SJSA1 (cell line): ENCODE results near the gene SKIL. TPM values are rescaled to one million over a fixed set of nuclear protein-coding genes. Genes with fewer than 3 reads are reported as not detected.
A peak's percentile ranks its signal among the peaks of the same experiment; 100 is the strongest.

Source experiments
- DNase-seq, 2 experiments: peaks; one replicate each; pipeline ENCODE4 v3.0.0-alpha.2; 2015 to 2020; ENCODE audit warnings: low spot score in 2 of 2, low read depth in 1 of 2
- H3K27ac ChIP-seq: fragments of 250-450 bp; sonication (Bioruptor Pico); 2 replicates; pipeline ENCODE4 v1.5.1; 2020; ENCODE audit warnings: mild to moderate bottlenecking, moderate library complexity
- H3K27me3 ChIP-seq: fragments of 250-450 bp; sonication (Bioruptor Pico); replicated peaks from 2 replicates; pipeline ENCODE4 v1.5.1; 2020; ENCODE audit warnings: mild to moderate bottlenecking, moderate library complexity
- H3K36me3 ChIP-seq: fragments of 250-450 bp; sonication (Bioruptor Pico); 2 replicates; pipeline ENCODE4 v1.5.1; 2020; ENCODE audit warnings: mild to moderate bottlenecking
- H3K4me1 ChIP-seq: fragments of 250-450 bp; sonication (Bioruptor Pico); replicated peaks from 2 replicates; pipeline ENCODE4 v1.6.1; 2021; ENCODE audit warnings: mild to moderate bottlenecking
- H3K4me3 ChIP-seq: fragments of 250-450 bp; sonication (Bioruptor Pico); 2 replicates; pipeline ENCODE4 v1.5.1; 2020; ENCODE audit warnings: mild to moderate bottlenecking
- H3K9me3 ChIP-seq: fragments of 250-450 bp; sonication (Bioruptor Pico); replicated peaks from 2 replicates; pipeline ENCODE4 v1.5.1; 2020; ENCODE audit warnings: mild to moderate bottlenecking
- total RNA-seq: library from RNA; depleted of rRNA; stranded (reverse); fragments of >200 nt; shearing (Covaris generic); gene quantifications from 2 replicates; pipeline ENCODE4 v1.2.3, GENCODE V29; 2014

Gene SKIL
- total RNA-seq, 1 experiment from 2014 or later, result 51.5 TPM

GRCh38 chr3:170397685-170398084, 40.2 kb downstream of the SKIL start:
- Histone ChIP-seq H3K4me3 (no peak overlapping the region), H3K27ac (no peak overlapping the region), H3K27me3 (no peaks in the 10 kb centered on the region), H3K36me3 (peaks cover 30% of the 10 kb centered on the region), H3K4me1 (no peaks in the 10 kb centered on the region), H3K9me3 (no peaks in the 10 kb centered on the region)
- DNase-seq, result no peak

GRCh38 chr3:170405101-170405500, 47.6 kb downstream of the SKIL start:
- no peak overlapping the region for H3K27ac ChIP-seq
- no peaks in the 10 kb centered on the region for H3K4me1 ChIP-seq
- no peak overlapping the region for H3K4me3 ChIP-seq
- no peak for DNase-seq
- H3K9me3 ChIP-seq, result no peaks in the 10 kb centered on the region
- H3K27me3 ChIP-seq, result no peaks in the 10 kb centered on the region
- H3K36me3 ChIP-seq, result no peaks in the 10 kb centered on the region

- Histone ChIP-seq H3K27ac (no peak overlapping the region), H3K4me1 (peaks cover 12% of the 10 kb centered on the region), H3K9me3 (no peaks in the 10 kb centered on the region), H3K27me3 (no peaks in the 10 kb centered on the region), H3K4me3 (no peak overlapping the region), H3K36me3 (no peaks in the 10 kb centered on the region)
- DNase-seq, result peak in 1 of 2 experiments; percentile 18
These were observed 53.0 kb downstream of the SKIL start for GRCh38 chr3:170410428-170411029.

GRCh38 chr3:170413291-170413690, 55.8 kb downstream of the SKIL start:
- Histone ChIP-seq H3K4me1 (peaks cover 12% of the 10 kb centered on the region), H3K27ac (no peak overlapping the region), H3K27me3 (no peaks in the 10 kb centered on the region), H3K9me3 (no peaks in the 10 kb centered on the region), H3K36me3 (no peaks in the 10 kb centered on the region), H3K4me3 (no peak overlapping the region)
- no peak for DNase-seq

- peaks cover 12% of the 10 kb centered on the region for H3K4me1 ChIP-seq
- H3K27me3 ChIP-seq, result no peaks in the 10 kb centered on the region
- no peaks in the 10 kb centered on the region for H3K9me3 ChIP-seq
- H3K4me3 ChIP-seq, result no peak overlapping the region
- peak; percentile 52 to 81 for DNase-seq
- H3K27ac ChIP-seq, result peak overlapping the region; percentile 12; the same call in 1 of the 2 replicates
- no peaks in the 10 kb centered on the region for H3K36me3 ChIP-seq
These were observed 56.7 kb downstream of the SKIL start for GRCh38 chr3:170414202-170414663.

GRCh38 chr3:170417090-170417489, 59.6 kb downstream of the SKIL start:
- Histone ChIP-seq H3K9me3 (no peaks in the 10 kb centered on the region), H3K4me3 (no peak overlapping the region), H3K27me3 (no peaks in the 10 kb centered on the region), H3K4me1 (peaks cover 12% of the 10 kb centered on the region), H3K36me3 (no peaks in the 10 kb centered on the region), H3K27ac (no peak overlapping the region)
- no peak for DNase-seq

GRCh38 chr3:170418422-170419398, 61.2 kb downstream of the SKIL start, which contains the start of gene CLDN11:
TSS of gene CLDN11 (plus strand) at chr3:170418868. CDS start at chr3:170419067, 199 bp downstream.
- Histone ChIP-seq H3K27ac (no peak within 1 kb of the TSS), H3K9me3 (no peaks in the 10 kb centered on the region), H3K4me3 (peak within 1 kb of the TSS; percentile 28), H3K4me1 (peaks cover 10% of the 10 kb centered on the region), H3K27me3 (no peaks in the 10 kb centered on the region), H3K36me3 (no peaks in the 10 kb centered on the region)
- no peak for DNase-seq

- Histone ChIP-seq H3K4me3 (no peak overlapping the region), H3K36me3 (no peaks in the 10 kb centered on the region), H3K9me3 (no peaks in the 10 kb centered on the region), H3K27me3 (no peaks in the 10 kb centered on the region), H3K4me1 (peaks cover 1% of the 10 kb centered on the region), H3K27ac (no peak overlapping the region)
- DNase-seq, result no peak
These were observed 62.1 kb downstream of the SKIL start for GRCh38 chr3:170419557-170420087.

GRCh38 chr3:170420307-170420821, 62.8 kb downstream of the SKIL start:
- Histone ChIP-seq H3K27ac (no peak overlapping the region), H3K27me3 (no peaks in the 10 kb centered on the region), H3K4me3 (no peak overlapping the region), H3K4me1 (no peaks in the 10 kb centered on the region), H3K36me3 (no peaks in the 10 kb centered on the region), H3K9me3 (no peaks in the 10 kb centered on the region)
- no peak for DNase-seq

- H3K36me3 ChIP-seq, result no peaks in the 10 kb centered on the region
- H3K9me3 ChIP-seq, result no peaks in the 10 kb centered on the region
- H3K4me1 ChIP-seq, result no peaks in the 10 kb centered on the region
- no peak for DNase-seq
- no peak overlapping the region for H3K27ac ChIP-seq
- H3K27me3 ChIP-seq, result no peaks in the 10 kb centered on the region
- no peak overlapping the region for H3K4me3 ChIP-seq
These were observed 63.7 kb downstream of the SKIL start for GRCh38 chr3:170421111-170421641.

GRCh38 chr3:170421758-170422157, 64.2 kb downstream of the SKIL start:
- no peak overlapping the region for H3K27ac ChIP-seq
- H3K4me3 ChIP-seq, result no peak overlapping the region
- H3K27me3 ChIP-seq, result no peaks in the 10 kb centered on the region
- H3K36me3 ChIP-seq, result no peaks in the 10 kb centered on the region
- H3K4me1 ChIP-seq, result no peaks in the 10 kb centered on the region
- DNase-seq, result no peak
- no peaks in the 10 kb centered on the region for H3K9me3 ChIP-seq

GRCh38 chr3:170423001-170423615, 65.6 kb downstream of the SKIL start:
- H3K9me3 ChIP-seq, result no peaks in the 10 kb centered on the region
- H3K4me3 ChIP-seq, result no peak overlapping the region
- H3K4me1 ChIP-seq, result peaks cover under 1% of the 10 kb centered on the region
- H3K27me3 ChIP-seq, result no peaks in the 10 kb centered on the region
- no peak for DNase-seq
- no peak overlapping the region for H3K27ac ChIP-seq
- H3K36me3 ChIP-seq, result no peaks in the 10 kb centered on the region

GRCh38 chr3:170424879-170425278, 67.4 kb downstream of the SKIL start:
- peaks cover 18% of the 10 kb centered on the region for H3K4me1 ChIP-seq
- no peak overlapping the region for H3K27ac ChIP-seq
- H3K4me3 ChIP-seq, result no peak overlapping the region
- H3K36me3 ChIP-seq, result no peaks in the 10 kb centered on the region
- DNase-seq, result no peak
- H3K27me3 ChIP-seq, result no peaks in the 10 kb centered on the region
- no peaks in the 10 kb centered on the region for H3K9me3 ChIP-seq
